GM12878 (cell line): ENCODE measurements around the gene CD63. TPM values are rescaled to one million over a fixed set of nuclear protein-coding genes. Genes with fewer than 3 reads are reported as not detected.
A peak's percentile ranks its signal among the peaks of the same experiment; 100 is the strongest.

ENCODE experiments used
- ASH2L ChIP-seq: fragments of 300-600, 200-600 bp; sonication (generic); IDR thresholded peaks from 2 replicates; pipeline ENCODE4 v1.6.1; 2017; ENCODE audit warnings: low read depth, mild to moderate bottlenecking, borderline replicate concordance
- CEBPZ ChIP-seq: fragments of 150-350 bp; IDR thresholded peaks from 2 replicates; pipeline ENCODE4 v1.6.1; 2016; ENCODE audit warnings: low read depth, low read length
- CHD2 ChIP-seq: IDR thresholded peaks from 2 replicates; pipeline ENCODE4 v1.6.1; 2011; ENCODE audit warnings: low read depth, low read length, improper control_type of control experiment, borderline replicate concordance
- CHD4 ChIP-seq: fragments of 200-600 bp; sonication (generic); IDR thresholded peaks from 2 replicates; pipeline ENCODE4 v1.6.1; 2016; ENCODE audit warnings: mild to moderate bottlenecking
- E4F1 ChIP-seq: fragments of 450-650 bp; IDR thresholded peaks from 2 replicates; pipeline ENCODE4 v1.6.1; 2018; ENCODE audit warnings: borderline replicate concordance, mild to moderate bottlenecking; ENCODE audit not compliant: partially characterized antibody
- EP300 ChIP-seq, 2 experiments: fragments of 150-350 bp in 1 of 2; IDR thresholded peaks; 2 replicates each; pipeline ENCODE4 v1.6.1; 2011 to 2012; ENCODE audit warnings: low read depth in 2 of 2, low read length in 2 of 2, borderline replicate concordance in 1 of 2, improper control_type of control experiment in 1 of 2, inconsistent platforms in 1 of 2; ENCODE audit not compliant: control insufficient read depth in 1 of 2
- ETV6 ChIP-seq, 2 experiments: fragments of 450-650 bp in 1 of 2; IDR thresholded peaks in 1 of 2; conservative IDR thresholded peaks in 1 of 2; 2 replicates each; pipeline ENCODE4 v1.6.1; 2014; ENCODE audit warnings: antibody characterized with exemption in 1 of 2, borderline replicate concordance in 1 of 2, low read depth in 1 of 2, mild to moderate bottlenecking in 1 of 2, moderate library complexity in 1 of 2
- IRF4 ChIP-seq: IDR thresholded peaks from 2 replicates; pipeline ENCODE4 v1.6.1; 2011; ENCODE audit warnings: low read depth, low read length
- MXI1 ChIP-seq: fragments of 150-350 bp; IDR thresholded peaks from 2 replicates; pipeline ENCODE4 v1.6.1; 2011; ENCODE audit warnings: low read depth, mild to moderate bottlenecking, inconsistent platforms, low read length, improper control_type of control experiment
- NFYA ChIP-seq: IDR thresholded peaks from 2 replicates; pipeline ENCODE4 v1.6.1; 2011; ENCODE audit warnings: low read depth, mild to moderate bottlenecking, low read length, improper control_type of control experiment, borderline replicate concordance
- NR2C1 ChIP-seq: fragments of 450-650 bp; IDR thresholded peaks from 2 replicates; pipeline ENCODE4 v1.6.1; 2017; ENCODE audit warnings: antibody characterized with exemption, mild to moderate bottlenecking, moderate library complexity
- PAX5 ChIP-seq: IDR thresholded peaks from 2 replicates; pipeline ENCODE4 v1.6.1; 2011; ENCODE audit warnings: low read depth, low read length, borderline replicate concordance
- RB1 ChIP-seq: fragments of 450-650 bp; formaldehyde crosslinking; IDR thresholded peaks from 2 replicates; pipeline ENCODE4 v1.6.1; 2017; ENCODE audit warnings: mild to moderate bottlenecking, borderline replicate concordance
- SPI1 ChIP-seq: IDR thresholded peaks from 2 replicates; pipeline ENCODE4 v1.6.1; 2011; ENCODE audit warnings: low read depth, mild to moderate bottlenecking, low read length, moderate library complexity, borderline replicate concordance; ENCODE audit not compliant: insufficient read depth
- STAT1 ChIP-seq: fragments of 450-650 bp; conservative IDR thresholded peaks from 2 replicates; pipeline ENCODE4 v1.6.1; 2014; ENCODE audit warnings: antibody characterized with exemption, mild to moderate bottlenecking
- TCF3 ChIP-seq: IDR thresholded peaks from 2 replicates; pipeline ENCODE4 v1.6.1; 2012; ENCODE audit warnings: low read depth, mild to moderate bottlenecking, low read length, borderline replicate concordance; ENCODE audit not compliant: insufficient read depth
- YBX1 ChIP-seq: fragments of 450-650 bp; IDR thresholded peaks from 2 replicates; pipeline ENCODE4 v1.6.1; 2016; ENCODE audit warnings: antibody characterized with exemption
- polyA plus RNA-seq, 11 experiments: library from polyadenylated mRNA; depleted of rRNA in 4 of 11; unstranded in 6 of 11; stranded (reverse) in 5 of 11; fragments of >200 nt; fragmentation: Nextera tagmentation in 4 of 11; fragmentation: Illumina TruSeq in 1 of 11; extraction: Ambion mirVana in 4 of 11; extraction: Trizol in 1 of 11; gene quantifications; 1 replicate in 1 of 11; 2 replicates in 10 of 11; pipeline versions ENCODE4 v1.2.1 to v1.2.3, GENCODE V29; 2011 to 2016; ENCODE audit warnings: inconsistent platforms in 2 of 11, missing spikeins in 2 of 11, low read depth in 1 of 11
- total RNA-seq, 4 experiments: library from RNA; depleted of rRNA in 3 of 4; stranded (reverse); fragments of >200 nt in 3 of 4; fragmentation: Illumina TruSeq in 1 of 4; extraction: Trizol in 1 of 4; gene quantifications; 2 replicates each; pipeline versions ENCODE4 v1.2.1 to v1.2.3, GENCODE V29; 2013 to 2021
- TF ChIP-seq, protein P1 (sequence below): IDR thresholded peaks from 2 replicates; pipeline ENCODE4 v1.6.1; 2011; ENCODE audit warnings: borderline replicate concordance, low read depth, mild to moderate bottlenecking, moderate library complexity, mixed read lengths, low read length; ENCODE audit not compliant: insufficient read depth; ENCODE audit errors: extremely low read length
- TF ChIP-seq, protein P2 (sequence below): fragments of 450-650 bp; IDR thresholded peaks from 2 replicates; pipeline ENCODE4 v1.6.1; 2017; ENCODE audit warnings: low read depth, mild to moderate bottlenecking, moderate library complexity

CD63 gene
- total and polyA plus RNA-seq, 10 of the 15 experiments (the other 5 are each of a cell fraction or from before 2014, with no cell fraction given): 147 to 220 (median 183) TPM

- TF ChIP-seq ETV6 (conservative IDR thresholded peaks at IDR 0.05 in 1 of 2, IDR thresholded peaks at IDR 0.05 in 1 of 2; ENCODE audit: borderline replicate concordance in 1 of 2, low read depth in 1 of 2) (no peak), MXI1 (peak; percentile 94), TCF3 (peak; percentile 87), SPI1 (no peak), NFYA (no peak), ASH2L (no peak), CEBPZ (no peak), CHD4 (no peak), NR2C1 (peak; percentile 43; the same call in 1 of the 2 replicates), IRF4 (no peak), STAT1 (no peak), CHD2 (peak; percentile 69), E4F1 (peak; percentile 57), RB1 (peak; percentile 75; the same call in 1 of the 2 replicates), EP300 (IDR thresholded peaks at IDR 0.05; ENCODE audit: borderline replicate concordance in 1 of 2, control insufficient read depth in 1 of 2, low read depth in 2 of 2, low read length in 2 of 2) (peak in 1 of 2 experiments; percentile 46; a peak in 1 of 4 replicates), PAX5 (0 out of 2 replicates have a peak, but pooled peaks have one; percentile 17), YBX1 (no peak)
- TF ChIP-seq, protein P1, sequence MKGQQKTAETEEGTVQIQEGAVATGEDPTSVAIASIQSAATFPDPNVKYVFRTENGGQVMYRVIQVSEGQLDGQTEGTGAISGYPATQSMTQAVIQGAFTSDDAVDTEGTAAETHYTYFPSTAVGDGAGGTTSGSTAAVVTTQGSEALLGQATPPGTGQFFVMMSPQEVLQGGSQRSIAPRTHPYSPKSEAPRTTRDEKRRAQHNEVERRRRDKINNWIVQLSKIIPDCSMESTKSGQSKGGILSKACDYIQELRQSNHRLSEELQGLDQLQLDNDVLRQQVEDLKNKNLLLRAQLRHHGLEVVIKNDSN: peak; percentile 88
- TF ChIP-seq, protein P2, sequence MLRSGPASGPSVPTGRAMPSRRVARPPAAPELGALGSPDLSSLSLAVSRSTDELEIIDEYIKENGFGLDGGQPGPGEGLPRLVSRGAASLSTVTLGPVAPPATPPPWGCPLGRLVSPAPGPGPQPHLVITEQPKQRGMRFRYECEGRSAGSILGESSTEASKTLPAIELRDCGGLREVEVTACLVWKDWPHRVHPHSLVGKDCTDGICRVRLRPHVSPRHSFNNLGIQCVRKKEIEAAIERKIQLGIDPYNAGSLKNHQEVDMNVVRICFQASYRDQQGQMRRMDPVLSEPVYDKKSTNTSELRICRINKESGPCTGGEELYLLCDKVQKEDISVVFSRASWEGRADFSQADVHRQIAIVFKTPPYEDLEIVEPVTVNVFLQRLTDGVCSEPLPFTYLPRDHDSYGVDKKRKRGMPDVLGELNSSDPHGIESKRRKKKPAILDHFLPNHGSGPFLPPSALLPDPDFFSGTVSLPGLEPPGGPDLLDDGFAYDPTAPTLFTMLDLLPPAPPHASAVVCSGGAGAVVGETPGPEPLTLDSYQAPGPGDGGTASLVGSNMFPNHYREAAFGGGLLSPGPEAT: peak; percentile 57
These were observed at the start of gene CD63 (continued) for GRCh38 chr12:55728939-55729818.
